ENCODE measurements around the gene TUBA1B. TPM values are rescaled to one million over a fixed set of nuclear protein-coding genes. Genes with fewer than 3 reads are reported as not detected.

TUBA1B gene
- total RNA-seq, 1 donor from 2014 or later = 510 TPM

- no peak for DNase-seq (ENCODE audit: missing footprints)
- intact Hi-C loops (cut with DNase I) = no loop called here
These were observed 36.8 kb downstream of the TUBA1B start, which contains the start of gene DHH for GRCh38 chr12:49094160-49094974. DHH (minus strand) TSS chr12:49094801; CDS start chr12:49094512, 289 bp downstream.

GRCh38 chr12:49093792-49094159, 37.4 kb downstream of the TUBA1B start:
- intact Hi-C loops (cut with DNase I) = no loop called here
- no peak for ATAC-seq
- no peak for DNase-seq (ENCODE audit: missing footprints)

More at GRCh38 chr12:49094160-49094974, 36.8 kb downstream of the TUBA1B start, which contains the start of gene DHH:
- peak; percentile 26 for ATAC-seq

GRCh38 chr12:49092816-49093406, 38.3 kb downstream of the TUBA1B start:
- no peak for ATAC-seq
- intact Hi-C loops (cut with DNase I) = no loop called here
- DNase-seq (ENCODE audit: missing footprints) = no peak

GRCh38 chr12:49092086-49092815, 38.9 kb downstream of the TUBA1B start:
- intact Hi-C loops (cut with DNase I) = no loop called here
- DNase-seq (ENCODE audit: missing footprints) (no peak), ATAC-seq (no peak)

GRCh38 chr12:49091836-49092085, 39.4 kb downstream of the TUBA1B start:
- ATAC-seq (no peak), DNase-seq (ENCODE audit: missing footprints) (no peak)
- intact Hi-C loops (cut with DNase I) = no loop called here

- no peak for DNase-seq (ENCODE audit: missing footprints)
These were observed 39.9 kb downstream of the TUBA1B start for GRCh38 chr12:49091056-49091835.

GRCh38 chr12:49089821-49090773, 41.1 kb downstream of the TUBA1B start:
- ATAC-seq (no peak), DNase-seq (ENCODE audit: missing footprints) (no peak)
- intact Hi-C loops (cut with DNase I) = no loop called here

More at GRCh38 chr12:49091056-49091835, 39.9 kb downstream of the TUBA1B start:
- intact Hi-C loops (cut with DNase I) = no loop called here
- no peak for ATAC-seq

GRCh38 chr12:49088932-49089330, 42.3 kb downstream of the TUBA1B start:
- intact Hi-C loops (cut with DNase I) = loop anchor here (1.0 kb wide), 2 partner anchors 32 to 146 kb away; no protein-coding TSS in a partner anchor
- DNase-seq (ENCODE audit: missing footprints) (no peak), ATAC-seq (no peak)

- intact Hi-C loops (cut with DNase I) = loop anchor here (1.0 kb wide), 2 partner anchors 33 to 147 kb away; no protein-coding TSS in a partner anchor
These were observed 42.9 kb downstream of the TUBA1B start for GRCh38 chr12:49088150-49088931.

GRCh38 chr12:49086116-49086515, 45.1 kb downstream of the TUBA1B start:
- intact Hi-C loops (cut with DNase I) = loop anchor here (1.0 kb wide), 1 partner anchor 154 kb away; no protein-coding TSS in a partner anchor
- no peak for ATAC-seq

More at GRCh38 chr12:49088150-49088931, 42.9 kb downstream of the TUBA1B start:
- DNase-seq (ENCODE audit: missing footprints) (peak; percentile 78), ATAC-seq (peak; percentile 95)

GRCh38 chr12:49084438-49084837, 46.8 kb downstream of the TUBA1B start:
- no peak for ATAC-seq
- DNase-seq (ENCODE audit: missing footprints) = no peak
- intact Hi-C loops (cut with DNase I) = no loop called here

More at GRCh38 chr12:49086116-49086515, 45.1 kb downstream of the TUBA1B start:
- no peak for DNase-seq (ENCODE audit: missing footprints)

GRCh38 chr12:49079793-49080192, 51.4 kb downstream of the TUBA1B start:
- DNase-seq (ENCODE audit: missing footprints) = no peak
- intact Hi-C loops (cut with DNase I) = no loop called here
- no peak for ATAC-seq

Other genes starting within 250 kb of the TUBA1B start
- 3.7 TPM for gene FKBP11, start 205.9 kb downstream of the TUBA1B start, total RNA-seq
- gene ARF3, start 173.9 kb downstream of the TUBA1B start, total RNA-seq = 49.6 TPM
- gene WNT10B, start 159.7 kb downstream of the TUBA1B start, total RNA-seq = 0.43 TPM
- gene WNT1, start 153.1 kb downstream of the TUBA1B start, total RNA-seq = not detected
- gene DDN, start 132.0 kb downstream of the TUBA1B start, total RNA-seq = 0.49 TPM
- gene PRKAG1, start 112.6 kb downstream of the TUBA1B start, total RNA-seq = 93.8 TPM
- 33.5 TPM for gene KMT2D, start 70.6 kb downstream of the TUBA1B start, total RNA-seq
- gene RHEBL1, start 61.4 kb downstream of the TUBA1B start, total RNA-seq = 0.41 TPM
- 0.87 TPM for gene DHH, start 36.6 kb downstream of the TUBA1B start, total RNA-seq
- 26.3 TPM for gene LMBR1L, start 20.5 kb downstream of the TUBA1B start, total RNA-seq
- gene TUBA1A, start 57.7 kb upstream of the TUBA1B start, total RNA-seq = 135 TPM
- 86.2 TPM for gene TUBA1C, start 133.7 kb upstream of the TUBA1B start, total RNA-seq
- gene PRPH, start 163.8 kb upstream of the TUBA1B start, total RNA-seq = 0.57 TPM
- 0.97 TPM for gene TROAP, start 191.9 kb upstream of the TUBA1B start, total RNA-seq
- not detected for gene C1QL4, start 205.8 kb upstream of the TUBA1B start, total RNA-seq
- gene DNAJC22, start 215.5 kb upstream of the TUBA1B start, total RNA-seq = not detected
- gene SPATS2, start 236.1 kb upstream of the TUBA1B start, total RNA-seq = 6.4 TPM